ENCODE results near the gene DNAH9. TPM values are rescaled to one million over a fixed set of nuclear protein-coding genes. Genes with fewer than 3 reads are reported as not detected.

Gene DNAH9
- polyA plus RNA-seq, 10 donors, result 0.44 to 1.1 (median 0.76) TPM

GRCh38 chr17:11610999-11611566, 12.8 kb downstream of the DNAH9 start:
- DNase-seq, result no peak

- no peak for DNase-seq
These were observed 14.7 kb downstream of the DNAH9 start for GRCh38 chr17:11612956-11613355.

GRCh38 chr17:11618861-11619566, 20.7 kb downstream of the DNAH9 start:
- no peak for DNase-seq

GRCh38 chr17:11622492-11622891, 24.2 kb downstream of the DNAH9 start:
- no peak for DNase-seq

- no peak for DNase-seq
These were observed 26.7 kb downstream of the DNAH9 start for GRCh38 chr17:11624976-11625375.

- no peak for DNase-seq
These were observed 27.6 kb downstream of the DNAH9 start for GRCh38 chr17:11625878-11626277.

- DNase-seq, result no peak
These were observed 29.2 kb downstream of the DNAH9 start for GRCh38 chr17:11627301-11627940.

GRCh38 chr17:11628374-11628773, 30.1 kb downstream of the DNAH9 start:
- DNase-seq, result no peak

GRCh38 chr17:11628831-11629230, 30.6 kb downstream of the DNAH9 start:
- no peak for DNase-seq

GRCh38 chr17:11636771-11637170, 38.5 kb downstream of the DNAH9 start:
- DNase-seq, result no peak

GRCh38 chr17:11637796-11638195, 39.5 kb downstream of the DNAH9 start:
- no peak for DNase-seq

- DNase-seq, result no peak
These were observed 40.5 kb downstream of the DNAH9 start for GRCh38 chr17:11638700-11639265.

GRCh38 chr17:11639736-11640462, 41.6 kb downstream of the DNAH9 start:
- DNase-seq, result no peak

GRCh38 chr17:11640463-11640814, 42.2 kb downstream of the DNAH9 start:
- no peak for DNase-seq

GRCh38 chr17:11641521-11642275, 43.4 kb downstream of the DNAH9 start:
- no peak for DNase-seq

GRCh38 chr17:11642655-11643054, 44.4 kb downstream of the DNAH9 start:
- DNase-seq, result peak in 2 of 3 donors; percentile 4 to 11

- no peak for DNase-seq
These were observed 45.6 kb downstream of the DNAH9 start for GRCh38 chr17:11643851-11644250.

- peak; percentile 72 to 91 (median 86) for DNase-seq
These were observed 46.3 kb downstream of the DNAH9 start for GRCh38 chr17:11644265-11645212.

- DNase-seq, result no peak
These were observed 47.2 kb downstream of the DNAH9 start for GRCh38 chr17:11645426-11645825.

GRCh38 chr17:11651089-11651488, 52.8 kb downstream of the DNAH9 start:
- no peak for DNase-seq

Data from muscle of back (tissue), 11 donors.